ENCODE measurements around the gene PARD3. TPM values are rescaled to one million over a fixed set of nuclear protein-coding genes. Genes with fewer than 3 reads are reported as not detected.

PARD3 gene
- total and polyA plus RNA-seq, 2 experiments from 2014 or later, result 6.3 to 21.2 TPM

DNA sequence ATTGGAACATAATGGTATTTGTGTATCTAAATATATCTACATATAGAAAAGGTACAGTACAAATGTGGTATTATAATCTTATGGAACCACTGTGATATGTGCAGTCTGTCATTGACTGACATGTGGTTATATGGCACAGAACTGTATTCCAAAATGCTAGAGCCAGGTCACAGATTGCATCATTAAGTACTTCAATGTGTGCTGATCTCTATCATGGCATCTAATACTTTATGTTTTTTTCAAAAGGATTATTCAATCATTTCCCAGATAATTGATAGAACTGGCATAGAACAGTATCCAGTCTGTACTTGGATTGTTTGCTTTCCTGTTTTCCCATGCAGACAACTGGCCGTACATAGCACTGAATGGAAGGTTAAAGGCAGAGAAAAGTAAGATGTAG, 662.7 kb downstream of the PARD3 start:
- no peak for DNase-seq
- no peak overlapping the region for H2AFZ ChIP-seq
- H3F3A ChIP-seq (ENCODE audit: insufficient read depth), result peaks cover 12% of the 10 kb centered on the region
- no peak overlapping the region for H3K27ac ChIP-seq
- H3K4me1 ChIP-seq (ENCODE audit: insufficient read depth), result peaks cover 12% of the 10 kb centered on the region
- no peaks in the 10 kb centered on the region for H3K9me3 ChIP-seq (ENCODE audit: low read depth)
- H3K27me3 ChIP-seq (replicated peaks; ENCODE audit: insufficient read depth), result no peaks in the 10 kb centered on the region
- TF ChIP-seq EZH2 (IDR thresholded peaks at IDR 0.05; ENCODE audit: insufficient read depth, poor library complexity, severe bottlenecking), result no peak
- H3K79me2 ChIP-seq (ENCODE audit: insufficient read depth), result no peaks in the 10 kb centered on the region
- in situ Hi-C loops (cut with MboI), result no loop called here
- H3K4me3 ChIP-seq, result no peak overlapping the region
- WGBS, 2 experiments (ENCODE audit: low coverage in 1 of 2, low lambda C conversion rate in 2 of 2, missing lambda C conversion rate in 2 of 2), result 19 to 32% methylated on average over 1 of the region's 1 CpG
- no peaks in the 10 kb centered on the region for H3K9me2 ChIP-seq (ENCODE audit: insufficient read depth)
- H3K36me3 ChIP-seq (ENCODE audit: low read depth), result no peaks in the 10 kb centered on the region
- H4K20me1 ChIP-seq (ENCODE audit: insufficient read depth), result no peaks in the 10 kb centered on the region
- no peak overlapping the region for H3K9ac ChIP-seq
- H3K4me2 ChIP-seq (ENCODE audit: unreplicated experiment), result no peak overlapping the region

DNA sequence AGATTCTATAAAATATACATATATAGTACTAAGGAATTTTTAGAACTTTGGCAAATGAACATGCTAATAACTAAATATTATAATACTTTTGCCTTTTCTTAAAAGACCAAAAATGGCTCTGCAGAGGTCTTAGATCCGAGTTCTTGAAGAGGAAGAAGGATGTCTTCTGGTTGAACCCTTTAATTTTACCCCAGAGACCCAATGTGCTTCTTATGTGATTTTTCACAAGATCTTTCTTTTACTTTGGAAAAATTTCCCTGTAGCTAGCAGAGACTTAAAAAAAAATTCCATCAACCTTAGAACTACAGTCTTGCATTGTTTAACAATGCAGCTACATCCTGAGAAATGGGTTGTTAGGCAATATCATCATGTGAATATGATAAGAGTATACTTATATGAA, 663.2 kb downstream of the PARD3 start:
- Histone ChIP-seq H3K4me2 (ENCODE audit: unreplicated experiment) (no peak overlapping the region), H4K20me1 (ENCODE audit: insufficient read depth) (no peaks in the 10 kb centered on the region), H3K9ac (no peak overlapping the region), H3F3A (ENCODE audit: insufficient read depth) (peaks cover 8% of the 10 kb centered on the region), H3K4me1 (ENCODE audit: insufficient read depth) (peaks cover 7% of the 10 kb centered on the region), H2AFZ (no peak overlapping the region), H3K27ac (no peak overlapping the region), H3K27me3 (replicated peaks; ENCODE audit: insufficient read depth) (no peaks in the 10 kb centered on the region), H3K9me3 (ENCODE audit: low read depth) (no peaks in the 10 kb centered on the region), H3K36me3 (ENCODE audit: low read depth) (no peaks in the 10 kb centered on the region), H3K9me2 (ENCODE audit: insufficient read depth) (no peaks in the 10 kb centered on the region), H3K79me2 (ENCODE audit: insufficient read depth) (no peaks in the 10 kb centered on the region), H3K4me3 (no peak overlapping the region)
- WGBS, 2 experiments (ENCODE audit: low coverage in 1 of 2, low lambda C conversion rate in 2 of 2, missing lambda C conversion rate in 2 of 2), result 83% methylated on average over 1 of the region's 1 CpG
- TF ChIP-seq EZH2 (IDR thresholded peaks at IDR 0.05; ENCODE audit: insufficient read depth, poor library complexity, severe bottlenecking) (no peak), EZH2phosphoT487 (IDR thresholded peaks at IDR 0.05; ENCODE audit: insufficient read depth, low read depth) (no peak)
- DNase-seq, result no peak
- in situ Hi-C loops (cut with MboI), result no loop called here

DNA sequence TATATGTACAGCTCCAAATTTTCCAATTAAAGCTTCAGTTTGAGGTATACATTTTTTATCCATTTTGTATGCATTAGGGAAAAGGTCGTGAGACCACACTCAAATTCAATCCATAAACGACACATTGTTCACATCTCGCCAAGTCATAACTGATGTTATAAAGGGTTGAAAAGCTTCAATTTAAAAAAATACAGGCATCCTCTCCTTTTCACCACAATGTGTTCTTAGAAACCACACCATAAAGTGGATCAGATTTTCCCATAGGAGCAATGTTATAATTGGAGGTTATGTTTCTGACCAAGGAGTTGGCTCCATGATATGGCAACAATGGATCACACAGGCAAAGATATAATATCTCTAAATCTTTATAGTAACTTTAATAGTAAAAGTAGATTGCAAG, 663.6 kb downstream of the PARD3 start:
- WGBS, 2 experiments (ENCODE audit: low coverage in 1 of 2, low lambda C conversion rate in 2 of 2, missing lambda C conversion rate in 2 of 2), result 95 to 96% methylated on average over 3 of the region's 3 CpGs
- 0 out of 2 replicates have a peak, but pooled peaks cover 2% of the 10 kb centered on the region for H3K4me1 ChIP-seq (ENCODE audit: insufficient read depth)
- H3K36me3 ChIP-seq (ENCODE audit: low read depth), result no peaks in the 10 kb centered on the region
- H3K4me3 ChIP-seq, result no peak overlapping the region
- no peak overlapping the region for H3K4me2 ChIP-seq (ENCODE audit: unreplicated experiment)
- H3F3A ChIP-seq (ENCODE audit: insufficient read depth), result peaks cover 4% of the 10 kb centered on the region
- H3K9me2 ChIP-seq (ENCODE audit: insufficient read depth), result no peaks in the 10 kb centered on the region
- in situ Hi-C loops (cut with MboI), result no loop called here
- H3K79me2 ChIP-seq (ENCODE audit: insufficient read depth), result no peaks in the 10 kb centered on the region
- H3K27me3 ChIP-seq (replicated peaks; ENCODE audit: insufficient read depth), result no peaks in the 10 kb centered on the region
- H2AFZ ChIP-seq, result no peak overlapping the region
- no peak overlapping the region for H3K9ac ChIP-seq
- no peak for TF ChIP-seq EZH2 (IDR thresholded peaks at IDR 0.05; ENCODE audit: insufficient read depth, poor library complexity, severe bottlenecking)
- H3K9me3 ChIP-seq (ENCODE audit: low read depth), result no peaks in the 10 kb centered on the region
- no peak overlapping the region for H3K27ac ChIP-seq
- no peaks in the 10 kb centered on the region for H4K20me1 ChIP-seq (ENCODE audit: insufficient read depth)
- DNase-seq, result no peak

DNA sequence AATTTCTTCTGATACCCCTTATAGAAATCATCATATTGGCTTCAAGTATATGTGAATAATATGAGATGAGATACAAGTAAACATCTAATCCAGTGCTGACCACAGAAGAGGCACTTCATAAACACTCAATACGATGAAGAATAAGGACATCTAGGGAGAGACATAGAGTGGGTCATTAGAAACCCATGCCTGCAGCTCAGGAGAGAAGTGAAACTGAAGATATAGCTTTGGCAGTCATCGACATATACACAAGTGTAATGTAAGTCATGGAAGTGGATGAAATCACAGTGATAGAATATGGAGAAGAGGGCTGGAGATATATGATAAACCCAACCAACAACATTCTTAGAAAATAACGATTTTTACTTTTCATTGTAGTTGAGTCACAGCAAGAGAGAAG, 665.0 kb downstream of the PARD3 start:
- Histone ChIP-seq H3K27me3 (replicated peaks; ENCODE audit: insufficient read depth) (no peaks in the 10 kb centered on the region), H4K20me1 (ENCODE audit: insufficient read depth) (no peaks in the 10 kb centered on the region), H3F3A (ENCODE audit: insufficient read depth) (no peaks in the 10 kb centered on the region), H3K79me2 (ENCODE audit: insufficient read depth) (no peaks in the 10 kb centered on the region), H3K4me3 (no peak overlapping the region), H3K9me3 (ENCODE audit: low read depth) (no peaks in the 10 kb centered on the region), H3K4me1 (ENCODE audit: insufficient read depth) (peaks cover 11% of the 10 kb centered on the region), H3K4me2 (ENCODE audit: unreplicated experiment) (no peak overlapping the region), H2AFZ (no peak overlapping the region), H3K27ac (no peak overlapping the region), H3K9me2 (ENCODE audit: insufficient read depth) (no peaks in the 10 kb centered on the region), H3K9ac (no peak overlapping the region), H3K36me3 (ENCODE audit: low read depth) (no peaks in the 10 kb centered on the region)
- WGBS, 2 experiments (ENCODE audit: low coverage in 1 of 2, low lambda C conversion rate in 2 of 2, missing lambda C conversion rate in 2 of 2), result 96% methylated on average over 3 of the region's 3 CpGs
- TF ChIP-seq EZH2 (IDR thresholded peaks at IDR 0.05; ENCODE audit: insufficient read depth, poor library complexity, severe bottlenecking) (no peak), EZH2phosphoT487 (IDR thresholded peaks at IDR 0.05; ENCODE audit: insufficient read depth, low read depth) (no peak)
- DNase-seq, result no peak
- in situ Hi-C loops (cut with MboI), result no loop called here

DNA sequence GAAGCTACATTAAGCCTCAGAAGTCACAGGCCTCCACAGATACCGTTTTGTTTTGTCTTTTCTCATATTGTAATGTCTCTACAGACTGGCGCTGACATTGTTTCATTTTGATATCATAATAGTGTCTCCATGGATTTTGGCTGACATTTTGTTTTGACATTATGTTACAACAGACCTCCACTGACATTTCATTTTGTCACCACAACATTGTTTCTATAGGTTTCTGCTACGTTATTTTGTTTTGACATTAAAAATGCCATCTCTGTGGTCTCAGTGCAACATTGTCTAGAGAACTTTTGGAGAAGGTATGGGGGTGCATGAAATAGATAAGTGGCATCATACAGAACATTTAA, 666.8 kb downstream of the PARD3 start:
- Histone ChIP-seq H4K20me1 (ENCODE audit: insufficient read depth) (no peaks in the 10 kb centered on the region), H3K9ac (no peak overlapping the region), H3K36me3 (ENCODE audit: low read depth) (no peaks in the 10 kb centered on the region), H3K79me2 (ENCODE audit: insufficient read depth) (no peaks in the 10 kb centered on the region), H3K4me3 (no peak overlapping the region), H3K9me3 (ENCODE audit: low read depth) (no peaks in the 10 kb centered on the region), H3K4me2 (ENCODE audit: unreplicated experiment) (no peak overlapping the region), H3K27me3 (replicated peaks; ENCODE audit: insufficient read depth) (no peaks in the 10 kb centered on the region), H2AFZ (no peak overlapping the region), H3K4me1 (ENCODE audit: insufficient read depth) (peaks cover 11% of the 10 kb centered on the region), H3F3A (ENCODE audit: insufficient read depth) (no peaks in the 10 kb centered on the region), H3K9me2 (ENCODE audit: insufficient read depth) (no peaks in the 10 kb centered on the region), H3K27ac (no peak overlapping the region)
- TF ChIP-seq EZH2phosphoT487 (IDR thresholded peaks at IDR 0.05; ENCODE audit: insufficient read depth, low read depth) (no peak), EZH2 (IDR thresholded peaks at IDR 0.05; ENCODE audit: insufficient read depth, poor library complexity, severe bottlenecking) (no peak)
- DNase-seq, result no peak
- 96 to 97% methylated on average over 3 of the region's 3 CpGs for WGBS, 2 experiments (ENCODE audit: low coverage in 1 of 2, low lambda C conversion rate in 2 of 2, missing lambda C conversion rate in 2 of 2)
- in situ Hi-C loops (cut with MboI), result no loop called here
